ENCODE measurements around the gene TMPRSS12.
A peak's percentile ranks its signal among the peaks of the same experiment; 100 is the strongest.
"Not testable (repeated sequence)": the region's sequence is repeated elsewhere in the genome, so short reads cannot be mapped to it uniquely, and the experiment has no call there.

Gene TMPRSS12

GRCh38 chr12:50824914-50825313 is 17.8 kb upstream of the TMPRSS12 start:
- TF ChIP-seq ZFX (IDR thresholded peaks at IDR 0.05; ENCODE audit: borderline replicate concordance) = no peak
- TF ChIP-seq CTCF (IDR thresholded peaks at IDR 0.05) = no peak
- peak overlapping the region; percentile 14 for H3K27ac ChIP-seq

- H3K27ac ChIP-seq = peak overlapping the region; percentile 14
- TF ChIP-seq ZFX (IDR thresholded peaks at IDR 0.05; ENCODE audit: borderline replicate concordance) = no peak
- TF ChIP-seq CTCF (IDR thresholded peaks at IDR 0.05) = peak; percentile 86
Measured at GRCh38 chr12:50825372-50825838, 17.3 kb upstream of the TMPRSS12 start.

DNA sequence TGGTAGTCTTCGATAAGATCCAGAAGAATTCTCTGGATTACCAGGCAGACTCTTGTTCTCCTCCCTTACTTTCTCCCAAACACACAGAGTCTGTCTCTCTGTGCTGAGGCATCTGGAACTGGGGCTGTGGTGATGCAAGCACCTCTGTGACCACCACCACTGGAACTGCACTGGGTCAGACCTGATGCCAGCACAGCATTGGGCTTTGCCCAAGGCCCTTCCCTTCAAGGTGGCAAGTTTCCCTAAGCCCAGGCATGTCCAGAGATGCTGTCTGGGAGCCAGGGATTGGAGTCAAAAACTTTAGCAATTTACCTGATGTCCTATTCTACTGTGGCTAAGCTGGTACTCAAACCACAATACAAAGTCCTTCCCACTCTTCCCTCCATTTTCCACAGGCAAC is 14.6 kb upstream of the TMPRSS12 start:
- TF ChIP-seq CTCF (IDR thresholded peaks at IDR 0.05) = no peak
- no peak for TF ChIP-seq ZFX (IDR thresholded peaks at IDR 0.05; ENCODE audit: borderline replicate concordance)
- no peak overlapping the region for H3K27ac ChIP-seq

DNA sequence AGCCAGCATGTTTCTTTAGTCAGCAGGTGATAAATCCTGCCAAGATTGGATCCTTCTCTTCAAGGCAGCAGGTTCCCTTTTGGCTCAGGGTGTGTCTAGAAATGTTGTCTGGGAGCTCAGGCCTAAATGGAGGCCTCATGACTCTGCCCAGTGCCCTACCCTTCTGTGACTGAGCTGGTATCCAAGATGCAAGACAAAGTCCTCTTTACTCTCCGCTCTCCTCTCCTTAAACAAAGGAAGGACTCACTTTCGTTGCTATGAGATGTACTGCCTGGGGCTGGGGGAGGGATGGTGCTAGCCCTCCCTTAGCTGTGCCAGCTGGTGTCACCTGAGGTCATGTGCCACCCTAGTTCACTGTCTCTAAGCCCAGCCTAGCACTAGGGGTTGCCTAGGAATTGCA is 13.8 kb upstream of the TMPRSS12 start:
- H3K27ac ChIP-seq = no peak overlapping the region
- no peak for TF ChIP-seq ZFX (IDR thresholded peaks at IDR 0.05; ENCODE audit: borderline replicate concordance)
- no peak for TF ChIP-seq CTCF (IDR thresholded peaks at IDR 0.05)

DNA sequence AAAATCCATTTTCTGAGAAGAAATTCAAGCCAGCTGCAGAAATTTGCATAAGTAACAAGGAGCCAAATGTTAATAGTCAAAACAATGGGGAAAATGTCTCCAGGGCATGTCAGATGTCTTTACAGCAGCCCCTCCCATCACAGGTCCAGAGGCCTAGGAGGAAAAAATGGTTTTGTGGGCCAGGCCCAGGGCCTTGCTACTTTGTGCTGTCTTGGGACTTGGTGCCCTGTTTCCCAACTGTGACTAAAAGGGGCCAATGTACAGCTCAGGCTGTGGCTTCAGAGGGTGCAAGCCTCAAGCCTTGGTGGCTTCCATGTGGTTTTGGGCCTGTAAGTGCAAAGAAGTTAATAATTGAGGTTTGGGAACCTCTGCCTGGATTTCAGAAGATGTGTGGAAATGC is 8.9 kb upstream of the TMPRSS12 start:
- H3K27ac ChIP-seq = not testable (repeated sequence)

- H3K27ac ChIP-seq = no peak overlapping the region
- TF ChIP-seq ZFX (IDR thresholded peaks at IDR 0.05; ENCODE audit: borderline replicate concordance) = no peak
- TF ChIP-seq CTCF (IDR thresholded peaks at IDR 0.05) = no peak
Measured at GRCh38 chr12:50839042-50839441, 3.7 kb upstream of the TMPRSS12 start.

DNA sequence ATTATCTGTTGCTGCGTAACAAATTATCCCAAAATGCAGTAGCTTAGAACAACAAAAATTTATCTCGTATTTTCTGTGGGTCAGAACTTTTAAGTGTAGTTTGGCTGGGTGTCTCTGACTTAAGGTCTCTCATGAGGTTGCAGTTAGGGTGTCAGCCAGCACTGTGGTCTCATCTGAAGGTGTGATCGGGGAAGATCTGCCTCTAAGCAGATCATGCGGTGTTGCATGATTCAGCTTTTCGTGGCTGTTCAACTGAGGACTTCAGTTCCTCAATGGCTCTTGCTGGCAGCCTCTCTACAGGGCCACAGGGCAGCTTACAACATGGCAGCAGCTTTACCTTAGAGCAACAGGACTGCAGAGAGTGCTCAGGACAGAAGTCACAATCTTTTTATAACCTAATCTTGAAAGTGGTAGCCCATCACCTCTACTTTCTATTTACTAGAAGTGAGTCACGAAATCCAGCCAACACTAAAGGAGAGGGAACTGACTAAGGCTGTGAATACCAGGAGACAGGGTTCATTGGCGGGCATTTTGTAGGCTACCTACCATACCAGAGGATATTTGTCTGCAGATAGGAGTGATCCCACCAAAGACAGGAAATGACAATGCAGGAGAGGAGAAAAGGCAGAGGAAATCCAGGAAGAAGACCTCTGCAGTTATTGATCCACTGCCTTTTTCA is 1.8 kb upstream of the TMPRSS12 start:
- TF ChIP-seq ZFX (IDR thresholded peaks at IDR 0.05; ENCODE audit: borderline replicate concordance) = no peak
- no peak for TF ChIP-seq CTCF (IDR thresholded peaks at IDR 0.05)
- H3K27ac ChIP-seq = no peak overlapping the region
